IMR-90 (cell line): ENCODE data around the gene LTA. TPM values are rescaled to one million over a fixed set of nuclear protein-coding genes. Genes with fewer than 3 reads are reported as not detected.
"Not testable (repeated sequence)": the region's sequence is repeated elsewhere in the genome, so short reads cannot be mapped to it uniquely, and the experiment has no call there.

ENCODE experiments used
- ATAC-seq: fragments of 200-7000 bp; cut with Tn5 transposase; 2 replicates; pipeline ENCODE4 v1.9.1; 2020; ENCODE audit warnings: low read depth, mild to moderate bottlenecking, moderate library complexity
- BruUV-seq: library from RNA; stranded (reverse); fragments of 400-500 nt; replicated peaks from 2 replicates; lab custom pipeline; 2021; lab: Mats Ljungman, UMichigan
- CTCF ChIA-PET: fragments of 300-600 bp; formaldehyde crosslinking; extraction: SDS; loops from one replicate; lab custom pipeline; 2021; ENCODE audit warnings: antibody characterized with exemption; lab: Yijun Ruan, JAX
- POLR2A ChIA-PET: fragments of 300-600 bp; sonication (Branson Sonifier 250); formaldehyde crosslinking; loops from one replicate; lab custom pipeline; 2022; ENCODE audit warnings: antibody characterized with exemption; ENCODE audit not compliant: unreplicated experiment; lab: Charles Lee
- DNase-seq: peaks from one replicate; pipeline ENCODE4 v3.0.0; 2013
- H2AFZ ChIP-seq: replicated peaks from 2 replicates; pipeline ENCODE3; 2013; ENCODE audit warnings: low read length, mild to moderate bottlenecking; ENCODE audit not compliant: poor library complexity
- H2AK5ac ChIP-seq: 2 replicates; pipeline ENCODE4 v1.6.1; 2013; ENCODE audit warnings: low read depth, low read length, inconsistent platforms
- H2AK9ac ChIP-seq: replicated peaks from 2 replicates; pipeline ENCODE3; 2013; ENCODE audit warnings: mild to moderate bottlenecking, low read depth, low read length, moderate library complexity; ENCODE audit not compliant: poor library complexity
- H2BK120ac ChIP-seq: 2 replicates; pipeline ENCODE4 v1.6.1; 2013; ENCODE audit warnings: low read depth, low read length, inconsistent platforms
- H2BK15ac ChIP-seq: 3 replicates; pipeline ENCODE4 v1.6.1; 2013; ENCODE audit warnings: low read depth, low read length, inconsistent platforms
- H2BK20ac ChIP-seq: 2 replicates; pipeline ENCODE4 v1.6.1; 2013; ENCODE audit warnings: low read depth, mild to moderate bottlenecking, inconsistent platforms, low read length, moderate library complexity
- H2BK5ac ChIP-seq: 2 replicates; pipeline ENCODE4 v1.6.1; 2013; ENCODE audit warnings: mild to moderate bottlenecking, low read depth, low read length, inconsistent platforms; ENCODE audit not compliant: poor library complexity, severe bottlenecking
- H3K14ac ChIP-seq: replicated peaks from 2 replicates; pipeline ENCODE4 v1.6.1; 2013; ENCODE audit warnings: low read depth, low read length, inconsistent platforms
- H3K18ac ChIP-seq: 2 replicates; pipeline ENCODE4 v1.6.1; 2013; ENCODE audit warnings: low read depth, low read length, control low read depth
- H3K23ac ChIP-seq: 2 replicates; pipeline ENCODE4 v1.6.1; 2013; ENCODE audit warnings: low read depth, low read length, inconsistent platforms
- H3K27ac ChIP-seq: 2 replicates; pipeline ENCODE4 v1.5.1; 2013; ENCODE audit warnings: mild to moderate bottlenecking, control low read depth, low read length; ENCODE audit not compliant: insufficient read depth
- H3K27me3 ChIP-seq: 2 replicates; pipeline ENCODE4 v1.6.1; 2013; ENCODE audit warnings: low read length; ENCODE audit not compliant: control insufficient read depth, insufficient read depth
- H3K36me3 ChIP-seq: 2 replicates; pipeline ENCODE4 v1.6.1; 2013; ENCODE audit warnings: low read length, mixed read lengths; ENCODE audit not compliant: control insufficient read depth, insufficient read depth
- H3K4ac ChIP-seq: 2 replicates; pipeline ENCODE4 v1.6.1; 2013; ENCODE audit warnings: low read depth, low read length, inconsistent platforms
- H3K4me1 ChIP-seq: 2 replicates; pipeline ENCODE4 v1.6.1; 2013; ENCODE audit warnings: low read length, mixed read lengths; ENCODE audit not compliant: control insufficient read depth, insufficient read depth
- H3K4me2 ChIP-seq: 2 replicates; pipeline ENCODE4 v1.6.1; 2013; ENCODE audit warnings: low read depth, mild to moderate bottlenecking, control low read depth, low read length, moderate library complexity
- H3K4me3 ChIP-seq: 2 replicates; pipeline ENCODE4 v1.5.1; 2013; ENCODE audit warnings: low read depth, mild to moderate bottlenecking, control low read depth, low read length, moderate library complexity; ENCODE audit not compliant: insufficient read depth
- H3K56ac ChIP-seq: 2 replicates; pipeline ENCODE4 v1.6.1; 2013; ENCODE audit warnings: low read length, inconsistent platforms; ENCODE audit not compliant: insufficient read depth; ENCODE audit errors: extremely low read depth
- H3K79me1 ChIP-seq, 2 experiments: 2 replicates each; pipeline ENCODE4 v1.6.1; 2013; ENCODE audit warnings: low read length in 2 of 2, inconsistent platforms in 1 of 2, low read depth in 1 of 2
- H3K9ac ChIP-seq: 2 replicates; pipeline ENCODE4 v1.6.1; 2013; ENCODE audit warnings: low read depth, low read length, control low read depth
- H3K9me1 ChIP-seq: 2 replicates; pipeline ENCODE4 v1.6.1; 2013; ENCODE audit warnings: low read length, inconsistent platforms; ENCODE audit not compliant: insufficient read depth
- H3K9me3 ChIP-seq: 2 replicates; pipeline ENCODE4 v1.6.1; 2013; ENCODE audit warnings: low read length; ENCODE audit not compliant: control insufficient read depth, insufficient read depth
- H4K20me1 ChIP-seq: 2 replicates; pipeline ENCODE4 v1.6.1; 2013; ENCODE audit warnings: low read length, inconsistent platforms; ENCODE audit not compliant: insufficient read depth
- H4K5ac ChIP-seq: 2 replicates; pipeline ENCODE4 v1.6.1; 2013; ENCODE audit warnings: mild to moderate bottlenecking, low read depth, low read length, control low read depth
- H4K8ac ChIP-seq, 2 experiments: 2 replicates each; pipeline ENCODE4 v1.6.1; 2013; ENCODE audit warnings: low read depth in 2 of 2, low read length in 2 of 2, control low read depth in 1 of 2, inconsistent platforms in 1 of 2
- H4K91ac ChIP-seq: 2 replicates; pipeline ENCODE4 v1.6.1; 2013; ENCODE audit warnings: low read depth, low read length, inconsistent platforms; ENCODE audit not compliant: insufficient read depth
- WGBS, 2 experiments: methylation state at CpG; one replicate each; pipeline versions ENCODE4 v1.1.5 to v1.1.7; 2013; ENCODE audit warnings: missing lambda C conversion rate in 2 of 2; ENCODE audit not compliant: insufficient read length in 1 of 2; ENCODE audit errors: extremely low coverage in 2 of 2; 5-methylcytosine and 5-hydroxymethylcytosine counted together
- dilution Hi-C: fragments of 300-500 bp; cut with HindIII; formaldehyde crosslinking; loops from one replicate; pipeline ENCODE4 v1.14.3; 2018; ENCODE audit warnings: low sequenced_read_pairs; ENCODE audit not compliant: unreplicated experiment
- in situ Hi-C: fragments of 300-500 bp; cut with MboI; formaldehyde crosslinking; loops from 3 replicates; pipeline ENCODE4 v1.14.3; 2019; ENCODE audit warnings: low sequenced_read_pairs, inconsistent platforms, mixed read lengths
- intact Hi-C: fragments of 100-400 bp; cut with micrococcal nuclease; formaldehyde crosslinking; loops from 2 replicates; pipeline ENCODE4 v1.10.0; 2022
- polyA plus RNA-seq, 3 experiments: library from polyadenylated mRNA; depleted of rRNA; stranded (reverse); fragments of >200 nt; gene quantifications; 2 replicates each; pipeline ENCODE4 v1.2.3, GENCODE V29; 2012; ENCODE audit warnings: low replicate concordance in 1 of 3
- total RNA-seq: library from RNA; depleted of rRNA; stranded (reverse); fragments of >200 nt; gene quantifications from 2 replicates; pipeline ENCODE4 v1.2.3, GENCODE V29; 2012

Gene LTA
- total and polyA plus RNA-seq, 2 of the 4 experiments (the other 2 are of a cell fraction): not detected

DNA sequence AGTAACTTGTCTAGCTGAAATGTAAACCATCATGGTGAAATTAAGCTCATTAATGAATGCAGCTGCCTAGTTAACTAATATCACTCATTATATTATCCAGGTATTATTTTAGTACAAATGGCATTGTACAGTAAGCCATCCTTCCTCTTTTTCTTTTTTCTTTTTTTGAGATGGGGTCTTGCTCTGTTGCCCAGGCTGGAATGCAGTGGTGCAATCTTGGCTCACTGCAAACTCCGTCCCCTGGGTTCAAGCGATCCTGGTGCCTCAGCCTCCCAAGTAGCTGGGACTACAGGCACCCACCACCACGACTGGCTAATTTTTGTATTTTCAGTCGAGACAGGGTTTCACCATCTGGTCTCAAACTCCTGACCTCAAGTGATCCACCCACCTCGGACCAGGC lies 18.6 kb downstream of the LTA start:
- ATAC-seq, BruUV-seq, H3K18ac ChIP-seq, DNase-seq, H4K5ac ChIP-seq, in situ Hi-C loops, H2AFZ ChIP-seq, H3K23ac ChIP-seq, intact Hi-C loops, H3K9me1 ChIP-seq, H3K9ac ChIP-seq, H3K79me1 ChIP-seq, H3K56ac ChIP-seq, H3K4me1 ChIP-seq, H3K9me3 ChIP-seq, H2BK20ac ChIP-seq, H2BK15ac ChIP-seq, POLR2A ChIA-PET, H3K4ac ChIP-seq, H4K20me1 ChIP-seq, dilution Hi-C loops, H3K4me2 ChIP-seq, H3K27ac ChIP-seq, H2BK120ac ChIP-seq, H3K4me3 ChIP-seq, H4K8ac ChIP-seq, H3K14ac ChIP-seq, H2BK5ac ChIP-seq, H2AK9ac ChIP-seq, H3K36me3 ChIP-seq, H4K91ac ChIP-seq, H2AK5ac ChIP-seq: not testable (repeated sequence)
- 79% methylated on average over 5 of the region's 5 CpGs; no CpG with 5 or more reads in 1 of the 2 experiments for WGBS, 2 experiments
- CTCF ChIA-PET: interaction anchor here (0.9 kb wide), 1 partner anchor 10 kb away, joined by 3 read pairs; no protein-coding TSS in a partner anchor
- H3K27me3 ChIP-seq: peaks cover 11% of the 10 kb centered on the region
